GM06990 (cell line): ENCODE data around the gene SLC25A47.

Source experiments
- DNase-seq: peaks from one replicate; pipeline ENCODE4 v3.0.0-alpha.2; 2011; ENCODE audit not compliant: insufficient read length; ENCODE audit errors: extremely low read depth
- H3K27me3 ChIP-seq: replicated peaks from 2 replicates; pipeline ENCODE4 v1.6.0; 2011; ENCODE audit warnings: low read length; ENCODE audit not compliant: control insufficient read depth, insufficient read depth
- H3K36me3 ChIP-seq: 2 replicates; pipeline ENCODE4 v1.5.1; 2011; ENCODE audit warnings: low read length; ENCODE audit not compliant: control insufficient read depth, insufficient read depth
- H3K4me3 ChIP-seq: replicated peaks from 2 replicates; pipeline ENCODE4 v1.5.1; 2011; ENCODE audit warnings: low read depth, mild to moderate bottlenecking, control low read depth, low read length
- CTCF ChIP-seq: IDR thresholded peaks from 2 replicates; pipeline ENCODE4 v1.5.1; 2011; ENCODE audit warnings: low read length, control low read depth, mild to moderate bottlenecking, inconsistent platforms; ENCODE audit not compliant: insufficient read depth, poor library complexity, severe bottlenecking

The SLC25A47 gene

GRCh38 chr14:100363053-100363452 lies 39.9 kb downstream of the SLC25A47 start:
- H3K4me3 ChIP-seq: no peak overlapping the region
- H3K36me3 ChIP-seq: peaks cover 21% of the 10 kb centered on the region
- H3K27me3 ChIP-seq: no peaks in the 10 kb centered on the region
- no peak for TF ChIP-seq CTCF
- DNase-seq: no peak

- no peaks in the 10 kb centered on the region for H3K27me3 ChIP-seq
- H3K36me3 ChIP-seq: peaks cover 25% of the 10 kb centered on the region
- TF ChIP-seq CTCF: no peak
- H3K4me3 ChIP-seq: no peak overlapping the region
- no peak for DNase-seq
Measured at GRCh38 chr14:100364403-100364802, 41.3 kb downstream of the SLC25A47 start.

GRCh38 chr14:100365741-100366140 lies 42.6 kb downstream of the SLC25A47 start:
- DNase-seq: no peak
- H3K36me3 ChIP-seq: peaks cover 25% of the 10 kb centered on the region
- H3K4me3 ChIP-seq: no peak overlapping the region
- no peaks in the 10 kb centered on the region for H3K27me3 ChIP-seq
- no peak for TF ChIP-seq CTCF

- no peak overlapping the region for H3K4me3 ChIP-seq
- DNase-seq: no peak
- H3K27me3 ChIP-seq: no peaks in the 10 kb centered on the region
- TF ChIP-seq CTCF: no peak
- peaks cover 14% of the 10 kb centered on the region for H3K36me3 ChIP-seq
Measured at GRCh38 chr14:100369019-100369418, 45.9 kb downstream of the SLC25A47 start.

GRCh38 chr14:100370003-100370402 lies 46.9 kb downstream of the SLC25A47 start:
- Histone ChIP-seq H3K27me3 (no peaks in the 10 kb centered on the region), H3K36me3 (peaks cover 14% of the 10 kb centered on the region), H3K4me3 (no peak overlapping the region)
- TF ChIP-seq CTCF: no peak
- DNase-seq: no peak

GRCh38 chr14:100371773-100372172 lies 48.6 kb downstream of the SLC25A47 start:
- no peak for TF ChIP-seq CTCF
- Histone ChIP-seq H3K27me3 (no peaks in the 10 kb centered on the region), H3K4me3 (no peak overlapping the region), H3K36me3 (peaks cover 9% of the 10 kb centered on the region)
- no peak for DNase-seq
